RWPE2 (cell line): Measurements from ENCODE around the gene GRM5.

ENCODE experiments used
- ATAC-seq: fragments of 200-7000 bp; cut with Tn5 transposase; 3 replicates; pipeline ENCODE4 v1.9.1; 2021; ENCODE audit warnings: low read depth
- DNase-seq: peaks from one replicate; pipeline ENCODE4 v3.0.0-alpha.2; 2020; ENCODE audit warnings: low spot score
- H3K27ac ChIP-seq: fragments of 450-650 bp; 2 replicates; pipeline ENCODE4 v1.5.1; 2017; ENCODE audit warnings: mild to moderate bottlenecking; ENCODE audit not compliant: poor library complexity, severe bottlenecking
- H3K27me3 ChIP-seq: fragments of 250-450 bp; sonication (Bioruptor Pico); 2 replicates; pipeline ENCODE4 v1.5.1; 2021; ENCODE audit warnings: mild to moderate bottlenecking, moderate library complexity; ENCODE audit not compliant: insufficient read depth, poor library complexity, severe bottlenecking
- H3K36me3 ChIP-seq: fragments of 250-450 bp; sonication (Bioruptor Pico); 2 replicates; pipeline ENCODE4 v1.5.1; 2020; ENCODE audit warnings: low read depth, mild to moderate bottlenecking, moderate library complexity
- H3K4me1 ChIP-seq: fragments of 250-450 bp; sonication (Bioruptor Pico); 2 replicates; pipeline ENCODE4 v1.5.1; 2021; ENCODE audit warnings: mild to moderate bottlenecking, moderate library complexity; ENCODE audit not compliant: insufficient read depth, poor library complexity, severe bottlenecking
- H3K4me3 ChIP-seq: fragments of 250-450 bp; sonication (Bioruptor Pico); 2 replicates; pipeline ENCODE4 v1.5.1; 2021; ENCODE audit warnings: mild to moderate bottlenecking, moderate library complexity; ENCODE audit not compliant: severe bottlenecking
- H3K9me3 ChIP-seq: fragments of 250-450 bp; sonication (Bioruptor Pico); 2 replicates; pipeline ENCODE4 v1.5.1; 2021; ENCODE audit warnings: mild to moderate bottlenecking, moderate library complexity; ENCODE audit not compliant: severe bottlenecking
- TF ChIP-seq, protein P1 (sequence below): fragments of 450-650 bp; IDR thresholded peaks from one replicate; pipeline ENCODE4 v1.5.1; 2017; ENCODE audit warnings: mild to moderate bottlenecking, moderate library complexity; ENCODE audit not compliant: poor library complexity, severe bottlenecking

Gene GRM5

DNA sequence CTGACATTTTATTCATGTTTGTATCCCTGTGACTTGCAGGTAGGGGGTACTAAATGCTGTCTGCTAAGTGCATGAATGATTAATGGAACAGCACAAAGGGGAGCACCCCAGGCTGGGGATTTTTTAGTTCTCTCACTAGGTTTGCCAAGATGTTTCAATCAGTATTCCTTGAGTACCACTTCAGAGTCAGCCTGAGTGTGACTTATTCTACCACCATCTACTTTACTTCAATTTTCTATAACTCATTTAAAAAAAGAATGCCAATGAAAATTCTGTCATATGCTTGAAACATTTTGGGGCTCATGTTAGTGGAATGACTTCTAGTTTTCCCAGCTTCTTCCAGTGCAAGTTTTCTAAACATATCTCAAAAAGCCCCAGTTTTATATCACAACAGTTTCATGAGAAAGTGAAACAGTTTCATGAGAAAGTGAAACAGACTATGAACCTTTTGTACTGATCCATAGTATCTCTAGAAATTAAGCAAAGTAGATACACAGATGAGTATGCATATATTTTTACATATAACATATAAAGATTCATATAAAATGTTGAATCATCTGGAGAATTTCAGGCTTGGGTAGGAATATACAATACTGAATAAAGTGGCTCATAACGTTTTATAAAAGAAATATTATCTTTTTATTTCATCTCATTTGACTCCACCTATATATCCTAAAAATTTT lies 252.4 kb downstream of the GRM5 start:
- TF ChIP-seq, protein P1, sequence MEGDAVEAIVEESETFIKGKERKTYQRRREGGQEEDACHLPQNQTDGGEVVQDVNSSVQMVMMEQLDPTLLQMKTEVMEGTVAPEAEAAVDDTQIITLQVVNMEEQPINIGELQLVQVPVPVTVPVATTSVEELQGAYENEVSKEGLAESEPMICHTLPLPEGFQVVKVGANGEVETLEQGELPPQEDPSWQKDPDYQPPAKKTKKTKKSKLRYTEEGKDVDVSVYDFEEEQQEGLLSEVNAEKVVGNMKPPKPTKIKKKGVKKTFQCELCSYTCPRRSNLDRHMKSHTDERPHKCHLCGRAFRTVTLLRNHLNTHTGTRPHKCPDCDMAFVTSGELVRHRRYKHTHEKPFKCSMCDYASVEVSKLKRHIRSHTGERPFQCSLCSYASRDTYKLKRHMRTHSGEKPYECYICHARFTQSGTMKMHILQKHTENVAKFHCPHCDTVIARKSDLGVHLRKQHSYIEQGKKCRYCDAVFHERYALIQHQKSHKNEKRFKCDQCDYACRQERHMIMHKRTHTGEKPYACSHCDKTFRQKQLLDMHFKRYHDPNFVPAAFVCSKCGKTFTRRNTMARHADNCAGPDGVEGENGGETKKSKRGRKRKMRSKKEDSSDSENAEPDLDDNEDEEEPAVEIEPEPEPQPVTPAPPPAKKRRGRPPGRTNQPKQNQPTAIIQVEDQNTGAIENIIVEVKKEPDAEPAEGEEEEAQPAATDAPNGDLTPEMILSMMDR, result no peak
- no peak for DNase-seq
- H3K27me3 ChIP-seq, result no peaks in the 10 kb centered on the region

DNA sequence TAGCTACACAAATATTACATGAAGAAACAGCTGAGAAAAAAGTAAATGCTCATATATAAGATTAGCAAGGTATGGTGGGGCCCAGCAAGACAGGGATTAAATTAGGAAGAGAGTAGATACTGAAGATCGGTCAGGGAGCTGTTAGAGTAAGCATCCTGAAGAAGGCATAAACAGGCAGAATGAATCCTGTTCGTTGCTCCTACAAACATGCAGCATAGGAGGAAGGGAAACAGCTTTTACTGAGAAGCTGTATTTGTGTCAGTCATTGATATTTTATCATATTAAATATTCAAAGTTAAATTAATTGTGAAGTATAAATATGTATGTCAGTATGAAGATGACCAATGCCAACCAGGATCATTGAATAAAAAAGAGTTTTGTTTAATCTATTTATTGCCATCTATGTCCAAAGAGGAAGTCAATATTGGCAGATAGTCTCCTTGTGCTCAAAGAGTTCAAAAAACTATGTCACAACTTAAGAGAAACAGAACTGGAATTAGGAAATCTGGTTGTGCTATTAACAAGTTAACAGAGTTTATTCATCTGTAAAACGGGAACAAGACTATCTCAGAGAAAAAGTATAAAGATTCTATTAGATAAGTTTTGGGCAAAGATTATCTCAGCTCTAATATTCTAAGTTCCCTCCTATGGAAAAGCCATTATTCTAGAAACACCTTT lies 255.2 kb downstream of the GRM5 start:
- Histone ChIP-seq H3K27ac (no peak overlapping the region), H3K27me3 (no peaks in the 10 kb centered on the region), H3K4me3 (no peak overlapping the region), H3K4me1 (no peaks in the 10 kb centered on the region), H3K9me3 (no peaks in the 10 kb centered on the region), H3K36me3 (no peaks in the 10 kb centered on the region)
- DNase-seq, result no peak
- TF ChIP-seq, protein P1, result no peak
- ATAC-seq, result no peak

More for the DNA sequence above, 252.4 kb downstream of the GRM5 start:
- no peaks in the 10 kb centered on the region for H3K4me1 ChIP-seq
- H3K27ac ChIP-seq, result no peak overlapping the region
- no peaks in the 10 kb centered on the region for H3K36me3 ChIP-seq
- ATAC-seq, result no peak
- H3K4me3 ChIP-seq, result no peak overlapping the region
- H3K9me3 ChIP-seq, result no peaks in the 10 kb centered on the region

DNA sequence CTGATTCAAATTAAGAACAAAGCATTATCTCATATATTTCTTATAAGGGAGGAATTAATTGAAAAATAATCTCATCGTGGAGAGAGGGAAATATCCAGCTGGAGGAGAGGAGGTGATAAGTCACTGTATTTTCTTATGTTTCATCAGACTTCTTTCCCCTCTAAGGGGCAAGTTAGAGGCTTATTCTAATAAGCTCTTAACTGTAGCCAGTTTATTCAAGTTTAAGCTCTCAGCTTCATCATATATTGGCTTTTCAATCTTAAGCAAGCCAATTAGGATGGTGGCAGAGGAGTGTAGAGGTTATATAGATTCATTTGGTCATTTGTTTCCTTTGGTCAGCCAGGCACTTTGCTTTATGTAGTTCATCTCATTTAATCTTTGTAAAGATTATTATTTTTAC lies 256.7 kb downstream of the GRM5 start:
- Histone ChIP-seq H3K27me3 (no peaks in the 10 kb centered on the region), H3K9me3 (no peaks in the 10 kb centered on the region), H3K4me1 (no peaks in the 10 kb centered on the region), H3K4me3 (no peak overlapping the region), H3K36me3 (no peaks in the 10 kb centered on the region), H3K27ac (no peak overlapping the region)
- ATAC-seq (no peak), DNase-seq (no peak)
- TF ChIP-seq, protein P1, result no peak

DNA sequence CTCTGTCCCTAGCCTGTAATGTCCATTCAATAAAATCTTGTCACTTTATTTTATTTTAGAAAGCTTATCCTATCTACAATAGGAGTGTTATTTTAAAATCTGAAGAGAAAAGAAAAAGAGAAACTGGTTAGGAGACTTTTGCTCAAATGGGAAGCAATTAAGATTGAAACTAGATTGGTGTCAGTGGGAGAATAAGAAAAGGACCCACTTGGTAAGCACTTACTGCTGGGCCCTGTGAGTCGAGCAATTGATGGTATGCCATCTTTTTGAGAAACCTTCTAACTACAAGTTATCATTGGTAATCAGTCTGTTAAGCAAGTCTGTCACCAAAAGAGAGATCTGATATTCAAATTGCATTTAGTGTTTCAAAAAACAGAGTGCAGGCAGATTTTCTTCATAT lies 258.4 kb downstream of the GRM5 start:
- H3K27ac ChIP-seq, result no peak overlapping the region
- no peaks in the 10 kb centered on the region for H3K27me3 ChIP-seq
- DNase-seq, result no peak
- no peaks in the 10 kb centered on the region for H3K36me3 ChIP-seq
- ATAC-seq, result no peak
- H3K4me1 ChIP-seq, result no peaks in the 10 kb centered on the region
- TF ChIP-seq, protein P1, result no peak
- no peak overlapping the region for H3K4me3 ChIP-seq
- H3K9me3 ChIP-seq, result no peaks in the 10 kb centered on the region

DNA sequence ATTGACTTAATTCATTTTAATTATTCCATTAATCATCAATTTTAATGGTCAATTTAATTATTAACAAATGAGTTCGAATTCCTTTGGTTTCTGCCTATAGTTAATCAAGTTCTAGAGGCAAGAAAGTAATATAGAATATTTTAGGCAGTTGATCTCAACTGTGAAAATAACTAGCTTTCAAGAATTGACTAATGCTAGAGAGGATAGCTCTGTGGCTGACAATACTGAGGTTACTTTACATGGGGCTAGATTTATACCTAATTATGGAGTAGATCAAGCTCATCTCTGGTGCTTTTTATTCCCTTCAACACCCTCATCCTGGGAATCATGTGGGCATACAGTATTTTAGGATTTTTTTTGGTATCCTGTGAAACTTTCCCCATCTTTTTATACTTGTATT lies 259.4 kb downstream of the GRM5 start:
- TF ChIP-seq, protein P1, result no peak
- Histone ChIP-seq H3K4me3 (no peak overlapping the region), H3K27ac (no peak overlapping the region), H3K36me3 (no peaks in the 10 kb centered on the region), H3K4me1 (no peaks in the 10 kb centered on the region), H3K9me3 (no peaks in the 10 kb centered on the region), H3K27me3 (no peaks in the 10 kb centered on the region)
- DNase-seq, result no peak
- no peak for ATAC-seq
